ENCODE measurements around the gene UCHL5.

- TF ChIP-seq, protein P1, sequence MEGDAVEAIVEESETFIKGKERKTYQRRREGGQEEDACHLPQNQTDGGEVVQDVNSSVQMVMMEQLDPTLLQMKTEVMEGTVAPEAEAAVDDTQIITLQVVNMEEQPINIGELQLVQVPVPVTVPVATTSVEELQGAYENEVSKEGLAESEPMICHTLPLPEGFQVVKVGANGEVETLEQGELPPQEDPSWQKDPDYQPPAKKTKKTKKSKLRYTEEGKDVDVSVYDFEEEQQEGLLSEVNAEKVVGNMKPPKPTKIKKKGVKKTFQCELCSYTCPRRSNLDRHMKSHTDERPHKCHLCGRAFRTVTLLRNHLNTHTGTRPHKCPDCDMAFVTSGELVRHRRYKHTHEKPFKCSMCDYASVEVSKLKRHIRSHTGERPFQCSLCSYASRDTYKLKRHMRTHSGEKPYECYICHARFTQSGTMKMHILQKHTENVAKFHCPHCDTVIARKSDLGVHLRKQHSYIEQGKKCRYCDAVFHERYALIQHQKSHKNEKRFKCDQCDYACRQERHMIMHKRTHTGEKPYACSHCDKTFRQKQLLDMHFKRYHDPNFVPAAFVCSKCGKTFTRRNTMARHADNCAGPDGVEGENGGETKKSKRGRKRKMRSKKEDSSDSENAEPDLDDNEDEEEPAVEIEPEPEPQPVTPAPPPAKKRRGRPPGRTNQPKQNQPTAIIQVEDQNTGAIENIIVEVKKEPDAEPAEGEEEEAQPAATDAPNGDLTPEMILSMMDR (IDR thresholded peaks at IDR 0.05), result no peak
- TF ChIP-seq POLR2AphosphoS5 (IDR thresholded peaks at IDR 0.05), result no peak
Measured at GRCh38 chr1:192978195-192978710, 80.9 kb downstream of the UCHL5 start.
